ENCODE measurements around the gene ASXL1. TPM values are rescaled to one million over a fixed set of nuclear protein-coding genes. Genes with fewer than 3 reads are reported as not detected.
A peak's percentile ranks its signal among the peaks of the same experiment; 100 is the strongest.

ASXL1 gene
- polyA plus RNA-seq (2013, experiment 1 of 2): 48.1 TPM
- 48.3 TPM for polyA plus RNA-seq (2013, experiment 2 of 2)

GRCh38 chr20:32357869-32358631 is at the start of gene ASXL1:
Gene ASXL1 (plus strand): TSS chr20:32358331. CDS start chr20:32358776, 445 bp downstream.
- Histone ChIP-seq H2AFZ (ENCODE audit: low read length) (peak within 1 kb of the TSS; percentile 93), H2BK15ac (ENCODE audit: low read length) (no peak within 1 kb of the TSS), H3K14ac (ENCODE audit: low read length) (no peak within 1 kb of the TSS), H3K9ac (ENCODE audit: low read depth, low read length, poor library complexity) (peak within 1 kb of the TSS; percentile 93), H4K91ac (ENCODE audit: low read depth, low read length, poor library complexity) (no peak within 1 kb of the TSS), H3K36me3 (replicated peaks in 1 of 2; ENCODE audit: control insufficient read depth in 2 of 2, insufficient read depth in 2 of 2, low read length in 2 of 2) (peaks cover 0 to 12% of the 10 kb centered on the region in 2 donors), H3K27me3 (ENCODE audit: control insufficient read depth in 3 of 3, insufficient read depth in 3 of 3, low read depth in 1 of 3, low read length in 3 of 3) (no peaks in the 10 kb centered on the region), H3K18ac (ENCODE audit: low read length) (peak within 1 kb of the TSS; percentile 99), H2AK5ac (ENCODE audit: low read depth, low read length) (peak within 1 kb of the TSS; percentile 56), H3K4me1 (ENCODE audit: control insufficient read depth in 2 of 2, insufficient read depth in 1 of 2, low read depth in 1 of 2, low read length in 2 of 2) (peaks cover 0 to 9% of the 10 kb centered on the region in 2 donors), H3K79me1 (ENCODE audit: low read depth, low read length) (no peaks in the 10 kb centered on the region), H3K4me3 (ENCODE audit: low read length in 2 of 2) (peak within 1 kb of the TSS; percentile 87 to 88), H3K4ac (ENCODE audit: low read length) (no peak within 1 kb of the TSS), H2BK12ac (ENCODE audit: low read length) (no peak within 1 kb of the TSS), H2BK120ac (ENCODE audit: low read depth, low read length) (no peak within 1 kb of the TSS), H3K23ac (ENCODE audit: low read depth, low read length, poor library complexity) (peak within 1 kb of the TSS; percentile 25), H4K8ac (ENCODE audit: low read depth, low read length) (no peak within 1 kb of the TSS), H3K9me3 (replicated peaks in 1 of 2; ENCODE audit: control insufficient read depth in 2 of 2, insufficient read depth in 1 of 2, low read depth in 1 of 2, low read length in 2 of 2) (no peaks in the 10 kb centered on the region), H2BK5ac (ENCODE audit: low read length) (peak within 1 kb of the TSS; percentile 62), H3K27ac (replicated peaks; ENCODE audit: low read length) (peak within 1 kb of the TSS; percentile 88), H3K4me2 (ENCODE audit: insufficient read depth, low read length, poor library complexity, severe bottlenecking) (peak within 1 kb of the TSS; percentile 66)
- DNase-seq (ENCODE audit: low spot score): peak; percentile 98
- no CpG with 5 or more reads among the region's 83 CpGs for WGBS, 2 donors (ENCODE audit: extremely low coverage in 2 of 2, insufficient read length in 2 of 2, insufficient replicate concordance in 1 of 2)

GRCh38 chr20:32312718-32313424 is 45.3 kb upstream of the ASXL1 start:
- WGBS, 2 donors (ENCODE audit: extremely low coverage in 2 of 2, insufficient read length in 2 of 2, insufficient replicate concordance in 1 of 2): no CpG with 5 or more reads among the region's 3 CpGs
- no peak for DNase-seq (ENCODE audit: low spot score)
- no peak overlapping the region for H2BK12ac ChIP-seq (ENCODE audit: low read length)
- H3K4me2 ChIP-seq (ENCODE audit: insufficient read depth, low read length, poor library complexity, severe bottlenecking): no peak overlapping the region
- no peak overlapping the region for H4K8ac ChIP-seq (ENCODE audit: low read depth, low read length)
- no peak overlapping the region for H4K91ac ChIP-seq (ENCODE audit: low read depth, low read length, poor library complexity)
- H3K14ac ChIP-seq (ENCODE audit: low read length): no peak overlapping the region
- no peaks in the 10 kb centered on the region for H3K79me1 ChIP-seq (ENCODE audit: low read depth, low read length)
- H2BK5ac ChIP-seq (ENCODE audit: low read length): no peak overlapping the region
- no peaks in the 10 kb centered on the region for H3K4me1 ChIP-seq (ENCODE audit: control insufficient read depth in 2 of 2, insufficient read depth in 1 of 2, low read depth in 1 of 2, low read length in 2 of 2)
- no peak overlapping the region for H3K4ac ChIP-seq (ENCODE audit: low read length)
- no peak overlapping the region for H3K27ac ChIP-seq (replicated peaks; ENCODE audit: low read length)
- no peak overlapping the region for H3K9ac ChIP-seq (ENCODE audit: low read depth, low read length, poor library complexity)
- peaks cover 16 to 68% of the 10 kb centered on the region in 2 donors for H3K36me3 ChIP-seq (replicated peaks in 1 of 2; ENCODE audit: control insufficient read depth in 2 of 2, insufficient read depth in 2 of 2, low read length in 2 of 2)
- H3K18ac ChIP-seq (ENCODE audit: low read length): no peak overlapping the region
- H3K23ac ChIP-seq (ENCODE audit: low read depth, low read length, poor library complexity): no peak overlapping the region
- H3K4me3 ChIP-seq (ENCODE audit: low read length in 2 of 2): no peak overlapping the region
- no peaks in the 10 kb centered on the region for H3K27me3 ChIP-seq (ENCODE audit: control insufficient read depth in 3 of 3, insufficient read depth in 3 of 3, low read depth in 1 of 3, low read length in 3 of 3)
- H2BK120ac ChIP-seq (ENCODE audit: low read depth, low read length): no peak overlapping the region
- H2AFZ ChIP-seq (ENCODE audit: low read length): no peak overlapping the region
- H3K9me3 ChIP-seq (replicated peaks in 1 of 2; ENCODE audit: control insufficient read depth in 2 of 2, insufficient read depth in 1 of 2, low read depth in 1 of 2, low read length in 2 of 2): no peaks in the 10 kb centered on the region
- H2AK5ac ChIP-seq (ENCODE audit: low read depth, low read length): no peak overlapping the region
- H2BK15ac ChIP-seq (ENCODE audit: low read length): no peak overlapping the region

- Histone ChIP-seq H4K91ac (ENCODE audit: low read depth, low read length, poor library complexity) (no peak overlapping the region), H4K8ac (ENCODE audit: low read depth, low read length) (no peak overlapping the region), H3K4ac (ENCODE audit: low read length) (no peak overlapping the region), H3K36me3 (replicated peaks in 1 of 2; ENCODE audit: control insufficient read depth in 2 of 2, insufficient read depth in 2 of 2, low read length in 2 of 2) (peaks cover 16 to 73% of the 10 kb centered on the region in 2 donors), H3K9ac (ENCODE audit: low read depth, low read length, poor library complexity) (no peak overlapping the region), H2BK5ac (ENCODE audit: low read length) (no peak overlapping the region), H2BK120ac (ENCODE audit: low read depth, low read length) (no peak overlapping the region), H2AFZ (ENCODE audit: low read length) (no peak overlapping the region), H3K4me3 (ENCODE audit: low read length in 2 of 2) (no peak overlapping the region), H3K4me1 (ENCODE audit: control insufficient read depth in 2 of 2, insufficient read depth in 1 of 2, low read depth in 1 of 2, low read length in 2 of 2) (no peaks in the 10 kb centered on the region), H2AK5ac (ENCODE audit: low read depth, low read length) (no peak overlapping the region), H3K9me3 (replicated peaks in 1 of 2; ENCODE audit: control insufficient read depth in 2 of 2, insufficient read depth in 1 of 2, low read depth in 1 of 2, low read length in 2 of 2) (no peaks in the 10 kb centered on the region), H3K27ac (replicated peaks; ENCODE audit: low read length) (no peak overlapping the region), H3K18ac (ENCODE audit: low read length) (no peak overlapping the region), H2BK15ac (ENCODE audit: low read length) (no peak overlapping the region), H3K79me1 (ENCODE audit: low read depth, low read length) (no peaks in the 10 kb centered on the region), H2BK12ac (ENCODE audit: low read length) (no peak overlapping the region), H3K4me2 (ENCODE audit: insufficient read depth, low read length, poor library complexity, severe bottlenecking) (no peak overlapping the region), H3K23ac (ENCODE audit: low read depth, low read length, poor library complexity) (no peak overlapping the region), H3K14ac (ENCODE audit: low read length) (no peak overlapping the region), H3K27me3 (ENCODE audit: control insufficient read depth in 3 of 3, insufficient read depth in 3 of 3, low read depth in 1 of 3, low read length in 3 of 3) (no peaks in the 10 kb centered on the region)
- no CpG with 5 or more reads among the region's 1 CpG for WGBS, 2 donors (ENCODE audit: extremely low coverage in 2 of 2, insufficient read length in 2 of 2, insufficient replicate concordance in 1 of 2)
- DNase-seq (ENCODE audit: low spot score): no peak
Measured at GRCh38 chr20:32314768-32315167, 43.4 kb upstream of the ASXL1 start.

GRCh38 chr20:32315399-32315798 is 42.7 kb upstream of the ASXL1 start:
- H2BK12ac ChIP-seq (ENCODE audit: low read length): no peak overlapping the region
- H3K4me2 ChIP-seq (ENCODE audit: insufficient read depth, low read length, poor library complexity, severe bottlenecking): no peak overlapping the region
- no peaks in the 10 kb centered on the region for H3K79me1 ChIP-seq (ENCODE audit: low read depth, low read length)
- no CpG with 5 or more reads among the region's 3 CpGs for WGBS, 2 donors (ENCODE audit: extremely low coverage in 2 of 2, insufficient read length in 2 of 2, insufficient replicate concordance in 1 of 2)
- no peak overlapping the region for H2AK5ac ChIP-seq (ENCODE audit: low read depth, low read length)
- no peak overlapping the region for H3K4me3 ChIP-seq (ENCODE audit: low read length in 2 of 2)
- no peak overlapping the region for H2BK120ac ChIP-seq (ENCODE audit: low read depth, low read length)
- peaks cover 10 to 66% of the 10 kb centered on the region in 2 donors for H3K36me3 ChIP-seq (replicated peaks in 1 of 2; ENCODE audit: control insufficient read depth in 2 of 2, insufficient read depth in 2 of 2, low read length in 2 of 2)
- H3K4me1 ChIP-seq (ENCODE audit: control insufficient read depth in 2 of 2, insufficient read depth in 1 of 2, low read depth in 1 of 2, low read length in 2 of 2): no peaks in the 10 kb centered on the region
- H3K9me3 ChIP-seq (replicated peaks in 1 of 2; ENCODE audit: control insufficient read depth in 2 of 2, insufficient read depth in 1 of 2, low read depth in 1 of 2, low read length in 2 of 2): no peaks in the 10 kb centered on the region
- DNase-seq (ENCODE audit: low spot score): no peak
- no peak overlapping the region for H3K14ac ChIP-seq (ENCODE audit: low read length)
- no peak overlapping the region for H2AFZ ChIP-seq (ENCODE audit: low read length)
- no peak overlapping the region for H3K27ac ChIP-seq (replicated peaks; ENCODE audit: low read length)
- no peak overlapping the region for H3K23ac ChIP-seq (ENCODE audit: low read depth, low read length, poor library complexity)
- no peak overlapping the region for H3K4ac ChIP-seq (ENCODE audit: low read length)
- no peak overlapping the region for H3K9ac ChIP-seq (ENCODE audit: low read depth, low read length, poor library complexity)
- H4K8ac ChIP-seq (ENCODE audit: low read depth, low read length): no peak overlapping the region
- no peak overlapping the region for H4K91ac ChIP-seq (ENCODE audit: low read depth, low read length, poor library complexity)
- no peaks in the 10 kb centered on the region for H3K27me3 ChIP-seq (ENCODE audit: control insufficient read depth in 3 of 3, insufficient read depth in 3 of 3, low read depth in 1 of 3, low read length in 3 of 3)
- no peak overlapping the region for H2BK15ac ChIP-seq (ENCODE audit: low read length)
- H2BK5ac ChIP-seq (ENCODE audit: low read length): no peak overlapping the region
- H3K18ac ChIP-seq (ENCODE audit: low read length): no peak overlapping the region
